UCSD-AML1 (cell line): ENCODE data around the gene KNSTRN.

Source experiments
- DNase-seq: peaks from one replicate; lab custom pipeline; 2025; ENCODE audit not compliant: unreplicated experiment; lab: John Stamatoyannopoulos, UW

KNSTRN gene

GRCh38 chr15:40365016-40365415 lies 17.5 kb upstream of the KNSTRN start:
- no peak for DNase-seq

- no peak for DNase-seq
Measured at GRCh38 chr15:40365624-40366456, 16.7 kb upstream of the KNSTRN start.

GRCh38 chr15:40366457-40367370 lies 15.8 kb upstream of the KNSTRN start:
- no peak for DNase-seq

- no peak for DNase-seq
Measured at GRCh38 chr15:40367371-40367685, 15.2 kb upstream of the KNSTRN start.

GRCh38 chr15:40367686-40368611 lies 14.6 kb upstream of the KNSTRN start:
- DNase-seq = peak; percentile 93

GRCh38 chr15:40368719-40369473 lies 13.6 kb upstream of the KNSTRN start:
- no peak for DNase-seq

GRCh38 chr15:40369474-40369869 lies 13.0 kb upstream of the KNSTRN start:
- DNase-seq = no peak

GRCh38 chr15:40369971-40370370 lies 12.6 kb upstream of the KNSTRN start:
- DNase-seq = no peak

GRCh38 chr15:40372981-40373380 lies 9.5 kb upstream of the KNSTRN start:
- DNase-seq = no peak

GRCh38 chr15:40377606-40378005 lies 4.9 kb upstream of the KNSTRN start:
- no peak for DNase-seq

DNA sequence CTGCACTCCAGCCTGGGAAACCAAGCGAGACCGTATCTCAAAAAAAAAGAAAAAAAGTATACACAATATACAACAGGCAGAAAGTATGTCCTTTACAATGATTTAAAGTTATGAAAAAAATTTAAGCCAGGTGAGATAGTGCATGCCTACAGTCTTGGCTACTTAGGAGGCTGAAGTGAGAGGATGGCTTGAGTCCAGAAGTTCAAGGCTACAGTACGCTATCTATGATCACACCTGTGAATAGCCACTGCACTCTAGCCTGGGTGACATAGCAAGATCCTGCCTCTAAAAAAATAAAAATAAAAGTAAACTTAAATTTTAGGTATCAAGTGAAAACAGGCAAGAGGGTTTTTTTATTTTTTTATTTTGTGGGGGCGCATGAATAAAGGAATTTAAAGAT lies 3.1 kb upstream of the KNSTRN start:
- DNase-seq = no peak

DNA sequence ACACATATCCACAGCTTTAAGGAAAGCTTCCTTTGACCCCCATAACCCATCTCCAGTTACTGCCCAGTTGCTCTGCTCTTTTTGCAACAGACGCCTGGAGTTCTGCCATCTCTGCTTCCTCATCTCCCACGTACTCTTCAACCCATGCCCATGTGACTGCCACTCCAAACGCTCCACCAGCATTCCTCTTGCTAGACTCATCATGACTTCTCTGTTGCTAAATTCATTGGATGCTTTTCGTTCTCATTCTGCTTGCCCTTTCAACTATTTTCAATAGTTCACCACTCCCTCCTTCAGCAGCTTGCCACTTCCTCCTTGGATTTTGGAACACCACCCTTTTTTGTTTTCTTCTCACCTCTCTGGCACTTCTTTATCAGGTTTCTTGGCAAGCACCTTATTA lies 2.7 kb upstream of the KNSTRN start:
- DNase-seq = no peak

DNA sequence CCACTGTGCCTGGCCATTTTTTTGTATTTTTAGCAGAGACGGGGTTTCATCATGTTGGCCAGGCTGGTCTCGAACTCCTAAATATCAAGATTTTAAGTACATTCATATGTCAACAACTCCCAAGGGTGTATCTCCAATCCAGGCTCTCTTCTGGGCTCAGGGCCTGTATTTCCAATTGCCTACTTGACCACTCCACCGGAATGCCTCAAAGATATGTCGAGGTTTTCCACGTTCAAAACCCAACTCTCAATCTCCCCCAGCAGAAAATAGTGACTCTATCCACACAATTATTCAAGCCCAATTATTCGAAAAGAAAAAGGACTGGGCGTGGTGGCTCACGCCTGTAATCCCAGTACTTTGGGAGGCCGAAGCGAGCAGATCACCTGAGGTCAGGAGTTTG lies 1.9 kb upstream of the KNSTRN start:
- DNase-seq = no peak

GRCh38 chr15:40381818-40382529 lies 547 bp upstream of the KNSTRN start:
- no peak for DNase-seq

- DNase-seq = no peak
Measured at GRCh38 chr15:40386480-40386879, 4.0 kb downstream of the KNSTRN start.

DNA sequence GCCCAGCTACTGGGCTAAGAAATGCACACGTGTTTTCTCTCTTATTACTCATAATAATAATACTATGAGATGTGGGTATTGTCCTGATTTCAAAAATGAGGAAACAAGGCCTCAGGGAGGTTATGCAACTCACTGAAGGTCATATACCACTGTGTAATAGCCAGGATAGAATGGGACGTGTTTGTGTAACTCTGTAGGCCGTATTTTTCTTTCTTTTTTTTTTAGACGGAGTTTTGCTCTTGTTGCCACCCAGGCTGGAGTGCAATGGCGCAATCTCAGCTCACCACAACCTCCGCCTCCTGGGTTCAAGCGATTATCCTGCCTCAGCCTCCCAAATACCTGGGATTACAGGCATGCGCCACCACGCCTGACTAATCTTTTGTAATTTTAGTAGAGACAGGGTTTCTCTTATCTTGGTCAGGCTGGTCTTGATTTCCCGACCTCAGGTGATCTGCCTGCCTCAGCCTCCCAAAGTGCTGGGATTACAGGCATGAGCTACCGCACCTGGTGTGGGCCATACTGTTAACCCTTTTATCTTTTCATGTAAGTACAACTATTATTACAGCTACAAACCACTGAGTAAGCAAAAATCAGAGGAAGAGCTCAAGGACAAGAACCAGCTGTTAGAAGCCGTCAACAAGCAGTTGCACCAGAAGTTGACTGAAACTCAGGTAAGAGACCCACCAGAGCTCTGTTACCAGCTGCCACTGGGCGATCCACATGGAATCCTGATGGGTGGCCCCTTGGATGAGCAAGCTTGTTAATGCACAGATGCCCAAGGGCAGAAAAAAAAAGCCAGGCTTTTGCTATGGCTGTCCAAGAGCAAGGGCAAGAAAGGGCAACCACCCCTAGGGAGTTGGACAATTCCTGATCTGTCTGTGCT lies 6.7 kb downstream of the KNSTRN start:
- no peak for DNase-seq

DNA sequence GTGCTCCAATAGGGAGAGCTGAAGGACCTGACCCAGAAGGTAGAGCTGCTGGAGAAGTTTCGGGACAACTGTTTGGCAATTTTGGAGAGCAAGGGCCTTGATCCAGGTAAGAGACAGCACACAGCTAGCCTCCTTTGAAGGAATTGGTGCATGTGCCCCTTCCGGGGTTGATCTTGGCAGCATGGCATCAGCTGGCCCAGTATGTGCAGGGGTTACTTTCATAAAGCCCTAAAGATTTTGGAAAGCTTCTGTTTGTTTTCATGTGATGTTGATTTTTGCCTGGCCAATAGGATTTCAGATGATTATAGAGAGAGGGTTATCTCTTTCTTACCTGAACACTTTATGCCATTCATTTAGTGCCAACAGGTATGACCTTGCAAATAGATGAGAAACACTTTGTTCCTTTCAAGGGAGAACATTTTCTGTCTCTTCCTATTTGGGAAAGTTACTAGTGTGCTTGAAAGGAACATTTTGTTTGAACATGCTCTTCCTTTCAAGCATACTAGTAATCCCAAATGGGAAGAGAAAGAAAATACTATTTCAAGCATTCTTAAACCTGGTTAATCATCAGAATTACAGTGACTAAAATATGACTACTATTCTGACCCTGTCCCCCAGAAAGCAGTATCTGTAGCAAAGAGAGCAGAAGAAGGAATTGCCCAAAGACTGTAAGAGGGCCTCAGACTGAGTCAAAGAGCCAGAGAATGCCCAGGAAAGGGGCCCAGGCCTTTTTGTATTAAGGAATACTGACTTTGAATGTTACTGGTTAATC lies 7.5 kb downstream of the KNSTRN start:
- DNase-seq = no peak
